WTC11 (cell line): ENCODE measurements around the gene SPIB. TPM values are rescaled to one million over a fixed set of nuclear protein-coding genes. Genes with fewer than 3 reads are reported as not detected.

Experiments
- ATAC-seq: fragments of 200-7000 bp; cut with Tn5 transposase; 2 replicates; pipeline ENCODE4 v1.10.0; 2021; ENCODE audit warnings: mild to moderate bottlenecking, moderate library complexity
- CTCF ChIA-PET: fragments of 300-600 bp; sonication (Branson Sonifier 250); formaldehyde crosslinking; loops from one replicate; lab custom pipeline; 2021; ENCODE audit warnings: antibody characterized with exemption; lab: Charles Lee
- POLR2A ChIA-PET: fragments of 350-600 bp; sonication (Branson Sonifier 250); formaldehyde crosslinking; loops from one replicate; lab custom pipeline; 2021; ENCODE audit warnings: antibody characterized with exemption; lab: Charles Lee
- DNase-seq: peaks from one replicate; pipeline ENCODE4 v3.0.0; 2021; ENCODE audit warnings: low spot score
- H3K27ac Mint-ChIP-seq: 2 replicates; pipeline ENCODE4 v1.8.0; 2021; ENCODE audit warnings: mixed read lengths
- H3K27me3 Mint-ChIP-seq: 2 replicates; pipeline ENCODE4 v1.8.0; 2021; ENCODE audit warnings: low read depth, mild to moderate bottlenecking, moderate library complexity, mixed read lengths
- H3K36me3 Mint-ChIP-seq: 2 replicates; pipeline ENCODE4 v1.8.0; 2021; ENCODE audit warnings: mixed read lengths
- H3K4me1 Mint-ChIP-seq: 2 replicates; pipeline ENCODE4 v1.8.0; 2022; ENCODE audit warnings: mixed read lengths
- H3K4me3 Mint-ChIP-seq: 2 replicates; pipeline ENCODE4 v1.8.0; 2021; ENCODE audit warnings: mild to moderate bottlenecking, moderate library complexity, mixed read lengths
- H3K9me3 Mint-ChIP-seq: 2 replicates; pipeline ENCODE4 v1.8.0; 2021; ENCODE audit warnings: mixed read lengths
- ATF3 ChIP-seq: sonication (generic); formaldehyde crosslinking; conservative IDR thresholded peaks from 2 replicates; pipeline ENCODE4 v1.8.1; 2022; ENCODE audit warnings: mild to moderate bottlenecking, missing genetic modification reagents
- CREM ChIP-seq: sonication (generic); formaldehyde crosslinking; IDR thresholded peaks from 2 replicates; pipeline ENCODE4 v1.8.1; 2022; ENCODE audit warnings: mild to moderate bottlenecking, missing genetic modification reagents, moderate library complexity
- FOXP1 ChIP-seq: sonication (generic); formaldehyde crosslinking; IDR thresholded peaks from 2 replicates; pipeline ENCODE4 v1.8.0; 2022; ENCODE audit warnings: missing genetic modification reagents, mild to moderate bottlenecking, moderate library complexity, borderline replicate concordance
- HMGXB4 ChIP-seq: sonication (generic); formaldehyde crosslinking; IDR thresholded peaks from 2 replicates; pipeline ENCODE4 v1.8.1; 2023; ENCODE audit warnings: mild to moderate bottlenecking, moderate library complexity, missing genetic modification reagents
- IRF1 ChIP-seq: sonication (generic); formaldehyde crosslinking; IDR thresholded peaks from 2 replicates; pipeline ENCODE4 v1.8.0; 2023; ENCODE audit warnings: missing genetic modification reagents
- JUN ChIP-seq: sonication (generic); formaldehyde crosslinking; IDR thresholded peaks from 2 replicates; pipeline ENCODE4 v1.8.0; 2023; ENCODE audit warnings: mild to moderate bottlenecking, missing genetic modification reagents
- MAX ChIP-seq: sonication (generic); formaldehyde crosslinking; IDR thresholded peaks from 2 replicates; pipeline ENCODE4 v1.8.0; 2022; ENCODE audit warnings: mild to moderate bottlenecking, missing genetic modification reagents
- MXD4 ChIP-seq: fragments of 250-450 bp; sonication (Bioruptor Pico); IDR thresholded peaks from 2 replicates; pipeline ENCODE4 v1.8.0; 2021; ENCODE audit warnings: mild to moderate bottlenecking, moderate library complexity, borderline replicate concordance
- MYBL2 ChIP-seq: sonication (generic); formaldehyde crosslinking; IDR thresholded peaks from 2 replicates; pipeline ENCODE4 v1.8.1; 2023; ENCODE audit warnings: mild to moderate bottlenecking, moderate library complexity, missing genetic modification reagents
- NR1H2 ChIP-seq: sonication (generic); formaldehyde crosslinking; IDR thresholded peaks from 2 replicates; pipeline ENCODE4 v1.9.0; 2021; ENCODE audit warnings: mild to moderate bottlenecking, moderate library complexity, missing genetic modification reagents
- OVOL2 ChIP-seq: fragments of 250-450 bp; sonication (Bioruptor Pico); IDR thresholded peaks from 2 replicates; pipeline ENCODE4 v1.9.0; 2021; ENCODE audit warnings: mild to moderate bottlenecking, borderline replicate concordance
- PREB ChIP-seq: sonication (generic); formaldehyde crosslinking; IDR thresholded peaks from 2 replicates; pipeline ENCODE4 v1.8.1; 2022; ENCODE audit warnings: mild to moderate bottlenecking, missing genetic modification reagents, moderate library complexity, borderline replicate concordance
- TP53 ChIP-seq: sonication (generic); formaldehyde crosslinking; IDR thresholded peaks from 2 replicates; pipeline ENCODE4 v1.8.1; 2023; ENCODE audit warnings: mild to moderate bottlenecking, missing genetic modification reagents
- ZBTB21 ChIP-seq: sonication (generic); formaldehyde crosslinking; IDR thresholded peaks from 2 replicates; pipeline ENCODE4 v1.8.1; 2023; ENCODE audit warnings: mild to moderate bottlenecking, missing genetic modification reagents, borderline replicate concordance
- ZNF219 ChIP-seq: sonication (generic); formaldehyde crosslinking; IDR thresholded peaks from 2 replicates; pipeline ENCODE4 v1.8.0; 2023; ENCODE audit warnings: missing genetic modification reagents, mild to moderate bottlenecking, borderline replicate concordance
- ZNF263 ChIP-seq: sonication (generic); formaldehyde crosslinking; IDR thresholded peaks from 2 replicates; pipeline ENCODE4 v1.8.1; 2022; ENCODE audit warnings: low read depth, mild to moderate bottlenecking, moderate library complexity, missing genetic modification reagents
- ZNF416 ChIP-seq: fragments of 250-450 bp; sonication (Bioruptor Pico); IDR thresholded peaks from 2 replicates; pipeline ENCODE4 v1.9.0; 2021; ENCODE audit warnings: mild to moderate bottlenecking, inconsistent platforms
- total RNA-seq: library from RNA; stranded (reverse); gene quantifications from 3 replicates; pipeline ENCODE4 v1.2.3, GENCODE V29; 2021
- TF ChIP-seq, protein P1 (sequence below): sonication (generic); formaldehyde crosslinking; IDR thresholded peaks from 2 replicates; pipeline ENCODE4 v1.8.1; 2023; ENCODE audit warnings: mild to moderate bottlenecking, missing genetic modification reagents
- TF ChIP-seq, protein P2 (sequence below): sonication (generic); formaldehyde crosslinking; IDR thresholded peaks from 2 replicates; pipeline ENCODE4 v1.8.1; 2023; ENCODE audit warnings: mild to moderate bottlenecking, missing genetic modification reagents, moderate library complexity
- TF ChIP-seq, protein P3 (sequence below): sonication (generic); formaldehyde crosslinking; IDR thresholded peaks from 2 replicates; pipeline ENCODE4 v1.8.1; 2022; ENCODE audit warnings: missing genetic modification reagents, borderline replicate concordance

SPIB gene
- total RNA-seq, 1 experiment from 2014 or later = 4.7 TPM

GRCh38 chr19:50402544-50403301, 16.0 kb upstream of the SPIB start (continued):
- TF ChIP-seq ZBTB21 (CRISPR knock-in tag) (no peak), PREB (CRISPR knock-in tag) (no peak), TP53 (CRISPR knock-in tag) (no peak), ZNF219 (CRISPR knock-in tag) (no peak), HMGXB4 (CRISPR knock-in tag) (no peak)
- TF ChIP-seq, all 79 proteins: peak for 0

DNA sequence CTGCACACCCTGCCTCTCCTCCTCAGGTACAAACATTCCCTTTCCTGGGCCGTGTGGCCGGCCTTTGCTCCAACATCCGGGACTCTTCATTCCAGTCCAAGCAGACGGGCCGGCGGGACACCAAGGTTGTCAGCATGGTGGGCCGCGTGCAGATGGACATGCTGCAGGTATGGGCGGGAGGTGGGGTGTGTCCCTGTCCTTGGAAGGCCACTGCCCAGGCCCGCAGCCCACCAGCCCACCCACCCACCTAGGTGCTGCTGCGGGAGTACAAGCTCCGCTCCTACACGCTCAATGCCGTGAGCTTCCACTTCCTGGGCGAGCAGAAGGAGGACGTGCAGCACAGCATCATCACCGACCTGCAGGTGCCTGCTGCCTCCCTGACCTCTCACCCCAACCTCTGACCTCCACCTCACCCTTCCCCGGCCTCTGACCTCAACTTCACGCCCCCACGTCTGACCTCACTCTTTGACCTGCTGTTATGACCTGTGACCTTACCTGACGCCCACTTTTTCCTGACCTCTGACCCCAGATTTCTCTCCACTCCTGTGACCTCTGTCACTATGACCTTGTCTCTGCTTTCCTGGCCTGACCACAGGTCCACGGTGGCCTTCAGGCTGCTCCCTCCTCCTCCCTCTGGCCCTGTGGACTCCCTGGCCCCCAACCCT, 12.4 kb upstream of the SPIB start:
- Mint-ChIP-seq H3K9me3 (no peaks in the 10 kb centered on the region), H3K27ac (no peak overlapping the region), H3K4me1 (no peaks in the 10 kb centered on the region), H3K36me3 (peaks cover 34% of the 10 kb centered on the region), H3K27me3 (no peaks in the 10 kb centered on the region; the same call in 1 of the 2 replicates), H3K4me3 (no peak overlapping the region)
- CTCF ChIA-PET = interaction anchor here (1.8 kb wide), 1 partner anchor 37 kb away, joined by 5 read pairs; no protein-coding TSS in a partner anchor
- ATAC-seq (no peak), DNase-seq (no peak)
- no peak for TF ChIP-seq IRF1 (CRISPR knock-in tag)
- TF ChIP-seq, protein P1, sequence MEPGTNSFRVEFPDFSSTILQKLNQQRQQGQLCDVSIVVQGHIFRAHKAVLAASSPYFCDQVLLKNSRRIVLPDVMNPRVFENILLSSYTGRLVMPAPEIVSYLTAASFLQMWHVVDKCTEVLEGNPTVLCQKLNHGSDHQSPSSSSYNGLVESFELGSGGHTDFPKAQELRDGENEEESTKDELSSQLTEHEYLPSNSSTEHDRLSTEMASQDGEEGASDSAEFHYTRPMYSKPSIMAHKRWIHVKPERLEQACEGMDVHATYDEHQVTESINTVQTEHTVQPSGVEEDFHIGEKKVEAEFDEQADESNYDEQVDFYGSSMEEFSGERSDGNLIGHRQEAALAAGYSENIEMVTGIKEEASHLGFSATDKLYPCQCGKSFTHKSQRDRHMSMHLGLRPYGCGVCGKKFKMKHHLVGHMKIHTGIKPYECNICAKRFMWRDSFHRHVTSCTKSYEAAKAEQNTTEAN (CRISPR knock-in tag) = no peak
- TF ChIP-seq ATF3 (CRISPR knock-in tag) = no peak
- TF ChIP-seq, protein P2, sequence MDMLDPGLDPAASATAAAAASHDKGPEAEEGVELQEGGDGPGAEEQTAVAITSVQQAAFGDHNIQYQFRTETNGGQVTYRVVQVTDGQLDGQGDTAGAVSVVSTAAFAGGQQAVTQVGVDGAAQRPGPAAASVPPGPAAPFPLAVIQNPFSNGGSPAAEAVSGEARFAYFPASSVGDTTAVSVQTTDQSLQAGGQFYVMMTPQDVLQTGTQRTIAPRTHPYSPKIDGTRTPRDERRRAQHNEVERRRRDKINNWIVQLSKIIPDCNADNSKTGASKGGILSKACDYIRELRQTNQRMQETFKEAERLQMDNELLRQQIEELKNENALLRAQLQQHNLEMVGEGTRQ (CRISPR knock-in tag) = no peak
- TF ChIP-seq JUN (CRISPR knock-in tag) = no peak
- no peak for TF ChIP-seq MAX
- no peak for TF ChIP-seq CREM (CRISPR knock-in tag)
- no peak for TF ChIP-seq MYBL2 (CRISPR knock-in tag)
- TF ChIP-seq ZNF416 (CRISPR knock-in tag) = no peak
- TF ChIP-seq FOXP1 (CRISPR knock-in tag) = no peak
- no peak for TF ChIP-seq ZNF263 (CRISPR knock-in tag)
- TF ChIP-seq NR1H2 (CRISPR knock-in tag) = no peak
- TF ChIP-seq MXD4 (CRISPR knock-in tag) = no peak
- no peak for TF ChIP-seq ZBTB21 (CRISPR knock-in tag)
- TF ChIP-seq, protein P3, sequence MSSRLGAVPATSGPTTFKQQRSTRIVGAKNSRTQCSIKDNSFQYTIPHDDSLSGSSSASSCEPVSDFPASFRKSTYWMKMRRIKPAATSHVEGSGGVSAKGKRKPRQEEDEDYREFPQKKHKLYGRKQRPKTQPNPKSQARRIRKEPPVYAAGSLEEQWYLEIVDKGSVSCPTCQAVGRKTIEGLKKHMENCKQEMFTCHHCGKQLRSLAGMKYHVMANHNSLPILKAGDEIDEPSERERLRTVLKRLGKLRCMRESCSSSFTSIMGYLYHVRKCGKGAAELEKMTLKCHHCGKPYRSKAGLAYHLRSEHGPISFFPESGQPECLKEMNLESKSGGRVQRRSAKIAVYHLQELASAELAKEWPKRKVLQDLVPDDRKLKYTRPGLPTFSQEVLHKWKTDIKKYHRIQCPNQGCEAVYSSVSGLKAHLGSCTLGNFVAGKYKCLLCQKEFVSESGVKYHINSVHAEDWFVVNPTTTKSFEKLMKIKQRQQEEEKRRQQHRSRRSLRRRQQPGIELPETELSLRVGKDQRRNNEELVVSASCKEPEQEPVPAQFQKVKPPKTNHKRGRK (CRISPR knock-in tag) = no peak
- TF ChIP-seq OVOL2 (CRISPR knock-in tag) = no peak
- POLR2A ChIA-PET = no interaction called here
